SH-SY5Y (cell line): ENCODE data around the gene PARM1.

Experiments used
- GATA2 ChIP-seq: IDR thresholded peaks from 2 replicates; pipeline ENCODE4 v1.6.1; 2011; ENCODE audit warnings: mild to moderate bottlenecking, low read depth, low read length
- GATA3 ChIP-seq: IDR thresholded peaks from 2 replicates; pipeline ENCODE4 v1.6.1; 2011; ENCODE audit warnings: low read depth, mild to moderate bottlenecking, low read length, moderate library complexity

DNA sequence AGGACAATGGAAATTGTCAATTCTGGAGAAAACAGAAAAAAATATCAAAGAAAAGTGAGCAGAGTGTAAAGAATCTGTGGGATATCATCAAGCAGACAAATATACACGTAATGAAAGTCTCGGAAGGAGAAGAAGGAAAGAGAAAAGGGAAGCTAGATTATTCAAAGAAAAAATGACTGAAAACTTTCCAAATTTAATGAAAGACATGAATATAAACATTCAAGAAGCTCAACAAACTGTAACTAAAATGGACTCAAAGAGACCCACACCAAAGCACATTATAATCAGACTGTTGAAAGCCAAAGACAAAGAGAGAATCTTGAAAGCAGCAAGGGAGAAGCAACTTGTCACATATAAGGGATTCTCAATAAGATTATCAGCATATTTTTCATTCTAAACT, 28.3 kb downstream of the PARM1 start:
- no peak for TF ChIP-seq GATA2
- TF ChIP-seq GATA3: no peak
